Heart left ventricle (tissue), 13 donors: ENCODE measurements around the gene CPLX1.

ENCODE experiments used
- CTCF ChIP-seq, 12 donors: fragments of 200-600 bp; sonication (generic) in 4 of 12; IDR thresholded peaks; one replicate each; pipeline versions ENCODE4 v1.5.0 to v1.8.0; 2018 to 2022; ENCODE audit warnings: antibody characterized with exemption in 12 of 12, mild to moderate bottlenecking in 5 of 12
- POLR2A ChIP-seq, 2 donors: fragments of 450-650 bp; IDR thresholded peaks; one replicate each; pipeline ENCODE4 v1.6.1; 2017; ENCODE audit warnings: antibody characterized with exemption in 2 of 2, mild to moderate bottlenecking in 2 of 2, moderate library complexity in 2 of 2
- donor health status: ischemic (EF 13 %, LVEDD 7.1; RV severe dilation, severe dysfunction).
- donor health status: DM: no; HTN: yes; CAD: no.
- donor health status: DM: no; HTN: no; CAD: no.
- donor health status: ischemic (EF 25% LVEDD 6.9; RV normal size, moderate dysfunction).
- donor health status: ischemic (EF 25% LVEDD 5.7; RV mildly dilated, moderate dysfunction).
- donor health status: ischemic (EF 35%, LVEDD 5.7; RV mildly dilated, moderate dysfunction).
- donor health status: nonischemic (EF 11% LVEDD 7.7; RV severe dilation, severe dysfunction).
- donor health status: DM: yes; HTN: yes; CAD: no.
- donor health status: PGD.
- donor health status: ischemic (EF 29% LVEDD 5.4; RV normal size, mild dysfunction).
- donor health status: nonischemic (EF 23%, LVEDD 6.1; RV moderate dilation, normal function).

GRCh38 chr4:794900-795725 is 30.8 kb downstream of the CPLX1 start:
- TF ChIP-seq CTCF (IDR thresholded peaks at IDR 0.05) (no peak), POLR2A (IDR thresholded peaks at IDR 0.05) (no peak)
